B cell (primary cell): Measurements from ENCODE around the gene PHLDB2.

Experiments
- EZH2 ChIP-seq: IDR thresholded peaks from 2 replicates; pipeline ENCODE4 v1.6.1; 2012; ENCODE audit warnings: borderline replicate concordance, low read depth, mild to moderate bottlenecking, moderate library complexity, low read length; ENCODE audit not compliant: insufficient read depth, poor library complexity, severe bottlenecking
- TF ChIP-seq, protein P1 (sequence below): fragments of 200-600 bp; IDR thresholded peaks from one replicate; pipeline ENCODE4 v1.8.0; 2022; ENCODE audit warnings: antibody characterized with exemption, mild to moderate bottlenecking

DNA sequence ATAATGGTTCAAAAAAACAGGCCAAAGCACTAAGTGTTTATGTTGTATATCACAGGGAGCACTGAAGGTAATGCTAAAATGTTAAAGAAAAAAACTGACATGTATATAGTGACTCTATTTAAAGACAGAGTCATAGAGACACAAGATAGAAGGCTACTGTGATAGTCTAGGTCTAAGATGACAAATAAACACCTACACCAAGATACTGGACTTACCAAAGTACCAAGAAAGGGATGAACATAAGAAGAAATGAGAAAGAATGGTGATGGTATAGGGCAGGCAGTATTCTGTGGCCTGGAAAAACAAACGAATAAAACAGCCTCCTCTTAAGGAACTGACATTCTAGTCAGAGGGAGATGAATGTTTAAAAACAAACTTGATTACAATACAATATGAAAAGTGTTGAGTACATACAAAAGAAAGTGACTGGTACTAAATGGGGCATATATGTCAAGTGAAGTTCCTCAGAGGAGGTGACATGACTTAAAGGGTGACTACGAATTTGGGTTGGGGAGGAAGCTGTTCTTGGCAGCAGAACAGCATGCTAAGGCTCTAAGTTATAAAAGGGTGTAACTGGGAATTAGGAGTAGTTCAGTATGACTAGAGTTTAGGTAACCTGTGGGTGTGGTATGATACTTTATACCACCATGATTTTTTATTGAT, 125.7 kb downstream of the PHLDB2 start:
- TF ChIP-seq, protein P1, sequence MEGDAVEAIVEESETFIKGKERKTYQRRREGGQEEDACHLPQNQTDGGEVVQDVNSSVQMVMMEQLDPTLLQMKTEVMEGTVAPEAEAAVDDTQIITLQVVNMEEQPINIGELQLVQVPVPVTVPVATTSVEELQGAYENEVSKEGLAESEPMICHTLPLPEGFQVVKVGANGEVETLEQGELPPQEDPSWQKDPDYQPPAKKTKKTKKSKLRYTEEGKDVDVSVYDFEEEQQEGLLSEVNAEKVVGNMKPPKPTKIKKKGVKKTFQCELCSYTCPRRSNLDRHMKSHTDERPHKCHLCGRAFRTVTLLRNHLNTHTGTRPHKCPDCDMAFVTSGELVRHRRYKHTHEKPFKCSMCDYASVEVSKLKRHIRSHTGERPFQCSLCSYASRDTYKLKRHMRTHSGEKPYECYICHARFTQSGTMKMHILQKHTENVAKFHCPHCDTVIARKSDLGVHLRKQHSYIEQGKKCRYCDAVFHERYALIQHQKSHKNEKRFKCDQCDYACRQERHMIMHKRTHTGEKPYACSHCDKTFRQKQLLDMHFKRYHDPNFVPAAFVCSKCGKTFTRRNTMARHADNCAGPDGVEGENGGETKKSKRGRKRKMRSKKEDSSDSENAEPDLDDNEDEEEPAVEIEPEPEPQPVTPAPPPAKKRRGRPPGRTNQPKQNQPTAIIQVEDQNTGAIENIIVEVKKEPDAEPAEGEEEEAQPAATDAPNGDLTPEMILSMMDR: no peak
- TF ChIP-seq EZH2: no peak
